Keratinocyte (primary cell): ENCODE results near the gene SOWAHD. TPM values are rescaled to one million over a fixed set of nuclear protein-coding genes. Genes with fewer than 3 reads are reported as not detected.
"Not testable (repeated sequence)": the region's sequence is repeated elsewhere in the genome, so short reads cannot be mapped to it uniquely, and the experiment has no call there.

Source experiments
- DNase-seq: peaks from one replicate; pipeline ENCODE4 v3.0.0-alpha.2; 2011; ENCODE audit warnings: low read depth, missing footprints, low spot score
- FAIRE-seq: peaks from 2 replicates; lab custom pipeline; 2011; peaks lifted over from hg19 to GRCh38; lab: Jason Lieb, UNC
- H2AFZ ChIP-seq: 2 replicates; pipeline ENCODE4 v1.6.0; 2012; ENCODE audit warnings: low read length, control low read depth, inconsistent platforms; ENCODE audit not compliant: control insufficient read depth
- H3K27ac ChIP-seq: 2 replicates; pipeline ENCODE4 v1.5.1; 2011; ENCODE audit warnings: low read length; ENCODE audit not compliant: control insufficient read depth, insufficient read depth
- H3K27me3 ChIP-seq: 3 replicates; pipeline ENCODE4 v1.6.0; 2011; ENCODE audit warnings: low read length; ENCODE audit not compliant: control insufficient read depth, insufficient read depth; ENCODE audit errors: extremely low read depth
- H3K36me3 ChIP-seq, 2 experiments: 2 replicates in 1 of 2; 3 replicates in 1 of 2; pipeline ENCODE4 v1.5.1; 2011; ENCODE audit warnings: low read length in 2 of 2, mild to moderate bottlenecking in 1 of 2; ENCODE audit not compliant: control insufficient read depth in 2 of 2, insufficient read depth in 2 of 2; ENCODE audit errors: extremely low read depth in 1 of 2
- H3K4me1 ChIP-seq: 3 replicates; pipeline ENCODE4 v1.5.1; 2011; ENCODE audit warnings: low read length; ENCODE audit not compliant: control insufficient read depth, insufficient read depth; ENCODE audit errors: extremely low read depth
- H3K4me2 ChIP-seq: 3 replicates; pipeline ENCODE4 v1.6.0; 2011; ENCODE audit warnings: low read depth, low read length; ENCODE audit not compliant: control insufficient read depth, insufficient read depth; ENCODE audit errors: extremely low read depth
- H3K4me3 ChIP-seq, 3 experiments: fragments of 200-600 bp in 1 of 3; sonication (generic) in 1 of 3; 2 replicates in 2 of 3; 3 replicates in 1 of 3; pipeline ENCODE4 v1.5.1; 2011 to 2016; ENCODE audit warnings: low read length in 3 of 3, mild to moderate bottlenecking in 3 of 3, control low read depth in 2 of 3, inconsistent platforms in 1 of 3, low read depth in 1 of 3, mixed read lengths in 1 of 3, mixed run types in 1 of 3, moderate library complexity in 1 of 3; ENCODE audit not compliant: control insufficient read depth in 2 of 3, insufficient read depth in 2 of 3; ENCODE audit errors: extremely low read depth in 1 of 3
- H3K79me2 ChIP-seq: 2 replicates; pipeline ENCODE4 v1.6.0; 2012; ENCODE audit warnings: low read length; ENCODE audit not compliant: control insufficient read depth, insufficient read depth
- H3K9ac ChIP-seq: 3 replicates; pipeline ENCODE4 v1.6.0; 2011; ENCODE audit warnings: low read length; ENCODE audit not compliant: control insufficient read depth, insufficient read depth; ENCODE audit errors: extremely low read depth
- H3K9me1 ChIP-seq: 3 replicates; pipeline ENCODE4 v1.6.0; 2011; ENCODE audit warnings: low read length; ENCODE audit not compliant: control insufficient read depth, insufficient read depth; ENCODE audit errors: extremely low read depth
- H3K9me3 ChIP-seq: 2 replicates; pipeline ENCODE4 v1.5.1; 2012; ENCODE audit warnings: low read depth, low read length; ENCODE audit not compliant: control insufficient read depth
- H4K20me1 ChIP-seq: 3 replicates; pipeline ENCODE4 v1.6.0; 2011; ENCODE audit warnings: low read length; ENCODE audit not compliant: control insufficient read depth, insufficient read depth; ENCODE audit errors: extremely low read depth
- CTCF ChIP-seq, 3 experiments: IDR thresholded peaks in 1 of 3; conservative IDR thresholded peaks in 1 of 3; optimal IDR thresholded peaks in 1 of 3; 2 replicates in 2 of 3; 3 replicates in 1 of 3; pipeline versions ENCODE3 to v1.5.1; 2011; ENCODE audit warnings: low read length in 3 of 3, mild to moderate bottlenecking in 3 of 3, moderate library complexity in 2 of 3, control low read depth in 1 of 3, inconsistent platforms in 1 of 3; ENCODE audit not compliant: insufficient read depth in 2 of 3; ENCODE audit errors: extremely low read depth in 1 of 3
- EZH2 ChIP-seq: IDR thresholded peaks from one replicate; pipeline ENCODE4 v1.6.1; 2012; ENCODE audit warnings: inconsistent platforms, mild to moderate bottlenecking, low read length, moderate library complexity
- dilution Hi-C: fragments of 300-500 bp; cut with MboI; formaldehyde crosslinking; loops from one replicate; pipeline ENCODE4 v1.7.0; 2020; ENCODE audit warnings: low sequenced_read_pairs; ENCODE audit not compliant: extremely low pct_ligation_motif_present
- polyA plus RNA-seq, 5 experiments: library from polyadenylated mRNA; depleted of rRNA in 3 of 5; stranded (reverse) in 3 of 5; stranded (forward) in 1 of 5; unstranded in 1 of 5; fragments of >200 nt; gene quantifications; 1 replicate in 1 of 5; 2 replicates in 3 of 5; 3 replicates in 1 of 5; pipeline versions ENCODE4 v1.2.1 to v1.2.3, GENCODE V29; 2011 to 2012; ENCODE audit warnings: missing spikeins in 2 of 5, low read depth in 1 of 5, low replicate concordance in 1 of 5

The SOWAHD gene
- polyA plus RNA-seq, 1 donor (not counting 4 experiments of a cell fraction or from before 2014, with no cell fraction given), result not detected

- Histone ChIP-seq H3K4me2 (no peak overlapping the region), H4K20me1 (no peaks in the 10 kb centered on the region), H3K27ac (no peak overlapping the region), H3K9me3 (no peaks in the 10 kb centered on the region), H3K9me1 (no peaks in the 10 kb centered on the region), H2AFZ (no peak overlapping the region), H3K4me3 (no peak overlapping the region), H3K36me3 (no peaks in the 10 kb centered on the region), H3K4me1 (no peaks in the 10 kb centered on the region), H3K9ac (no peak overlapping the region), H3K27me3 (no peaks in the 10 kb centered on the region), H3K79me2 (no peaks in the 10 kb centered on the region)
- FAIRE-seq, result no peak
- dilution Hi-C loops, result no loop called here
- no peak for DNase-seq
- no peak for TF ChIP-seq EZH2
- no peak for TF ChIP-seq CTCF (optimal IDR thresholded peaks at IDR 0.05 in 1 of 3, IDR thresholded peaks at IDR 0.05 in 1 of 3, conservative IDR thresholded peaks at IDR 0.05 in 1 of 3; ENCODE audit: extremely low read depth in 1 of 3, insufficient read depth in 2 of 3, low read length in 3 of 3)
Observed at GRCh38 chrX:119738742-119739141, 19.6 kb upstream of the SOWAHD start.

- no peak for DNase-seq
- H3K4me1 ChIP-seq, result no peaks in the 10 kb centered on the region
- dilution Hi-C loops, result no loop called here
Observed at GRCh38 chrX:119745283-119745848, 13.0 kb upstream of the SOWAHD start.

GRCh38 chrX:119750131-119750530 is 8.3 kb upstream of the SOWAHD start:
- not testable (repeated sequence) for DNase-seq, H3K27ac ChIP-seq, H3K4me2 ChIP-seq, FAIRE-seq, H4K20me1 ChIP-seq, H3K9me1 ChIP-seq, H3K9me3 ChIP-seq, H3K9ac ChIP-seq, H2AFZ ChIP-seq, H3K79me2 ChIP-seq, H3K27me3 ChIP-seq, H3K36me3 ChIP-seq, H3K4me1 ChIP-seq, H3K4me3 ChIP-seq
- dilution Hi-C loops, result loop anchor here (10.0 kb wide), 1 partner anchor 65 kb away; no protein-coding TSS in a partner anchor

More at GRCh38 chrX:119745283-119745848, 13.0 kb upstream of the SOWAHD start:
- Histone ChIP-seq H3K36me3 (no peaks in the 10 kb centered on the region), H3K27me3 (no peaks in the 10 kb centered on the region), H3K79me2 (no peaks in the 10 kb centered on the region), H3K9me1 (no peaks in the 10 kb centered on the region), H2AFZ (no peak overlapping the region), H3K9me3 (no peaks in the 10 kb centered on the region), H3K27ac (no peak overlapping the region), H3K4me3 (no peak overlapping the region), H3K9ac (no peak overlapping the region), H4K20me1 (no peaks in the 10 kb centered on the region), H3K4me2 (no peak overlapping the region)
- FAIRE-seq, result no peak
- TF ChIP-seq CTCF (optimal IDR thresholded peaks at IDR 0.05 in 1 of 3, IDR thresholded peaks at IDR 0.05 in 1 of 3, conservative IDR thresholded peaks at IDR 0.05 in 1 of 3; ENCODE audit: extremely low read depth in 1 of 3, insufficient read depth in 2 of 3, low read length in 3 of 3) (no peak), EZH2 (no peak)

- not testable (repeated sequence) for H3K9me3 ChIP-seq, H3K4me1 ChIP-seq, H3K9me1 ChIP-seq, H3K79me2 ChIP-seq, H3K4me2 ChIP-seq, H4K20me1 ChIP-seq, H3K4me3 ChIP-seq, H3K27me3 ChIP-seq, H3K9ac ChIP-seq, FAIRE-seq, DNase-seq, H3K36me3 ChIP-seq, H3K27ac ChIP-seq, H2AFZ ChIP-seq
- dilution Hi-C loops, result loop anchor here (10.0 kb wide), 1 partner anchor 64 kb away; no protein-coding TSS in a partner anchor
Observed at GRCh38 chrX:119750751-119751150, 7.6 kb upstream of the SOWAHD start.
